HG03280 (cell line): ENCODE results near the gene MRPL32.
A peak's percentile ranks its signal among the peaks of the same experiment; 100 is the strongest.
"Not testable (repeated sequence)": the region's sequence is repeated elsewhere in the genome, so short reads cannot be mapped to it uniquely, and the experiment has no call there.

Experiments
- ATAC-seq: cut with Tn5 transposase; IDR thresholded peaks from one replicate; pipeline ENCODE4 v1.9.1; 2021; ENCODE audit warnings: mild to moderate bottlenecking, moderate library complexity; ENCODE audit not compliant: unreplicated experiment

Gene MRPL32

GRCh38 chr7:42931834-42932651, at the start of gene MRPL32, which contains the start of gene PSMA2:
MRPL32 (plus strand) TSS chr7:42932376; CDS start chr7:42932387, 11 bp downstream.
PSMA2 (minus strand) TSS chr7:42932174; CDS start chr7:42932158, 16 bp downstream.
- ATAC-seq: peak; percentile 100

- no peak for ATAC-seq
These were observed 48.2 kb upstream of the MRPL32 start for GRCh38 chr7:42883950-42884349.

- ATAC-seq: not testable (repeated sequence)
These were observed 47.0 kb upstream of the MRPL32 start for GRCh38 chr7:42885183-42885582.

DNA sequence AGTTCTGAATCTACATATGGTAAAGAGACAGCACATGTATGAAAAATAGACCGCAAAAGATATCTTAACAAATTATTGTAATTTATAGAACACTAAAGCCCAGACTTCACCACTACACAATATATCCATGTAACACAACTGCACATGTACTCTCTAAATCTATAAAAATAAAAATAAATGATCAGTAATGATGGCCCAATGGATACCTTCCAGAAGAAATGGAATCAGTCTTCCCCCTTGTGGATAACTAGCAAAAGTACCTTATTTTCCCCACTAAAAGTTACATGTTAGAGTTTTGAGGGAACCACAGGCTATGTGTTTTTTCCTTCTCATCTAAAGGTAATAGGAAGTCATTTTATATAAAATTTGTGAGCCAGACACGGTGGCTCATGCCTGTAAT, 46.0 kb upstream of the MRPL32 start:
- ATAC-seq: no peak

DNA sequence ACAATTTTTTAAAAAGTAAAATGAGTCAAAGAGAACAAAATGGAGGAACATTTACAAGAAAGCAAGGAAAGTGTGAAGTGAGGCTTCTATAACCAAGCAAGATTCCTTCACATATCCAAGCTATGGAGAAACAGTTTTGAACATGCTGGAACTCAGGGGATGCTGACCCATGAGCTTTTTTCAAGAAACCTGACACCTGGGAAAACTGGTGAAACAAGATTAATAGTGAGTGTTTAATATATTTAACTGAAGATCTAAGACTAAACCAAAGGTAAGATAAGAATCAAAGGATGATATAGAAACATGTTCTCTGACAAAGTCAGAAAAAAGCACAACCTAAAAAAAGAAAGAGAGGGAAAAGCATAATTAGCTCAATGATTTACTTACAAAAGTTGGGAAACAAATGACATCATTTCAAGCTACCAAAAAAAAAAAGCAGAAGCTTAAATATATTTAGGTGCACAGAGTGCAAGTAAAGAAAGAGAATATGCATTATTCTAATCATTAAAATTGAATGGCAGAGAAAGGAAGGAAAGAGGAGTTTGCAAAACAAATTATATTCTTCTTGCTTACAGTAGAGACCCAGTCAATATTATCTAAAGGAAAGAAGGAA, 45.2 kb upstream of the MRPL32 start:
- ATAC-seq: no peak

DNA sequence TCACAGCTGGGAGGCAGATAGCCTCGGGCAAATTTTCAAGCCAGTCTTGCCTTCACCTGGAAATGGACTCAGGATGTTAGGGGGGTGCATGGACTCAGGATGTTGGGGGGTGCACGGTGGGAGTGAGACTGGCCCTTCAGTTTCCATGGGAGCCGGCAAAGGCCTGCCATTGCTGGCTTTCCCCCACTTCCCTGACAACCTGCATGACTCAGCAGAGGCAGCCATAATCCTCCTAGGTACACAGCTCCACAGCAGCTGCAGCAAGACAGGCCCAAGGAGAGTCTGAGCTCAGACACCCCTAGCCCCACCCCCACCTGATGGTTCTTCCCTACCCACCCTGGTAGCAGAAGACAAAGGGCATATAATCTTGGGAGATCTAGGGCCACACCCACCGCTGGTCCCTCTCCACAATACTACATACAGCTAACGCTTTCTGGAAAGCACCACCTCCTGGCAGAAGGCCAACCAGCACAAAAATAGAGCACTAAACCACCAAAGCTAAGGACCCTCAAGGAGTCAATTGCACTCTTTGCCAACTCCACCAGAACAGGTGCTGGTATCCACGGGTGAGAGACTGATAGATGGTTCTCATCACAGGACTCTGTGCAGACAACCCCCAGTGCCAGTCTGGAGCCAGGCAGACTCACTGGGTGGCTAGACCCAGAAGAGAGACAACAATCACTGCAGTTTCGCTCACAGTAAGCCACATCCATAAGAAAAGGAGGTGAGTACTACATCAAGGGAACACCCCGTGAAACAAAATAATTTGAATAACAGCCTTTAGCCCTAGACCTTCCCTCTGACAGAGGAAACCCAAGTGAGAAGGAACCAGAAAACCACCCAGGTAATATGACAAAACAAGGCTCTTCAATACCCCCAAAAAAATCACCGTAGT, 38.6 kb upstream of the MRPL32 start:
- no peak for ATAC-seq

DNA sequence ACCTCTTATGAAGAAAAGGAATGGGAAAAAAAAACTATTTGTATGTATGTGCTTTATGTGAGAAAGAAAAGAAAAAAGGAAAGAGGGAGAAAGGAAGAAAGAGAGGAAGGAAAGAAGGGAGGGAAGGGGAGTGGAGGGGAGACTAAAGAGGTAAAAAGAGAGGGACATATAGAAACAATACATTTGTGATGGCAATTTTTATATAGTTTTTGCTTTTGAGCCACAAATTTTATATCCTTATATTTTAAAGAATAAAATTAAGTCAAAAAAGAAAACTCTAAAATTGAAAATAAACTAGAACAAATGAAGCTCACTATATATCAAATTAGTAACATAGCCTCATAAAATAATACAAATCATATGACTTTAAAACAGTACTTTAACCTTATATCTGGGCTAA, 31.3 kb upstream of the MRPL32 start:
- no peak for ATAC-seq

- no peak for ATAC-seq
These were observed 29.8 kb upstream of the MRPL32 start for GRCh38 chr7:42902331-42902730.

DNA sequence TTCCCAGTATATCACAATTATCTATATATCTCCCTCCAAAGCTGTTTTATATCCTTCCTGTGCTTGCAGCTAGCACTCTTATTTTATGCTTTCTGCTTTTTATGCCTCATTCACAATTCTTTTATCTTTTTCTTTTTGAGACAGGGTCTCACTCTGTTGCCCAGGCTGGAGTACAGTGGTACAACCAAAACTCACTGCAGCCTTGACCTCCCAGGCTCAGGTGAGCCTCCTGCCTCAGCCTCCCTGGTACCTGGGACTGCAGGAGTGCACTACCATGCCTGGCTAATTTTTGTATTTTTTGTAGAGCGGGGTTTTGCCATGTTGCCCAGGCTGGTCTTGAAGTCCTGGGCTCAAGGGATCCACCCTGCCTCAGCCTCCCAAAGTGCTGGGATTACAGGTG, 26.0 kb upstream of the MRPL32 start:
- ATAC-seq: no peak

- no peak for ATAC-seq
These were observed 24.9 kb upstream of the MRPL32 start for GRCh38 chr7:42907316-42907715.

GRCh38 chr7:42910306-42910705, 21.9 kb upstream of the MRPL32 start:
- ATAC-seq: no peak

DNA sequence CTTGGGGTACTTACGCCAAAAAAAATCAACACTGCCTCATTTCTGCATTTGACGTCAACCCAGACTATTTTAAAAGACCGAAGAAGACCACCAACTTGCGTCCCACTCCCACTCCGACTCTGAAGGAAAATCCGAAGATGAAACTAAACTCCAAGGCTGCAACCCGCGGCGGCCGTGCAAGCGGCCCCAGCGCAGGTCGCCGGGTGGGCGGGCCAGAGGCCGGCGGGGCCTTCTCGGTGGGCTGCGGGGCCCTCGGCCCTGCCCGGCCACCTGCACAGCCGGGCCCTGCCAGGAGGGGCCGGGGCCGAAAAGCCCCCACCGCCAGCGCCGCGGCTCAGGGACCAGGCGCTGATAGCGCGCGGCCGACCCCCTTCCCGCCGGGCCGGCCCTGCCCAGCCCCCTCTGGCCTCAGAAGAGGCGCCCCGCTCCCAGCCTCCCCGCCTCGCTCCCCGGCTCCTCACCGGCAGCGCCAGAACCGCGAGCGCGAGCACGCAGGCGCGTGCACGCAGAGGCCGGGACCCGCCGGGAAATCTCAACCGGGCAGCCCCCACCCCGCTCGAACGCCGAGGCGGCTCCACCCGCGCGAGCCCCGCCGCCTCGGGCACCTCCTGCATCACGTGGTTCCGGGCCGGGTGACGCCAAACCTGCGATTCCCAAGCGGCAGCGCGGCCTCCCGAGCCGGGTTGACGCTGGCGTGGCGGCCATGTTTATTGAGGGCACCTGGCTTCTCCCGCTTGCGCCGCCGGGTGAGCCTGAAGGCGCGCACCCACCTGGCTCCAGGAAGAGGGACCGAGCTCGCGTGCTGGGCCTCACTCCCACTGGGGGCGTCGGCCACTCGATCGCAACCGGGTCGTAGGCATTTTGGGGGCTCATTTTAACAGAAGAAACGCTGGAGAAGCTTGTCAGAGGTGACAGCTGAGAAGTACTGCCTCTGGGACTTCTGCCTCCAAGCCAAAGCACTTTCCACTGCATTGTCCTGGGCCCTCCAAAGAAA, 20.4 kb upstream of the MRPL32 start, which contains the start of gene C7orf25:
TSS of gene C7orf25 (minus strand) at position 617 of the 994 bp plus-strand sequence. CDS start 1,170 bp downstream, outside the sequence.
- peak; percentile 89 for ATAC-seq

GRCh38 chr7:42913591-42913990, 18.6 kb upstream of the MRPL32 start:
- ATAC-seq: no peak

- ATAC-seq: no peak
These were observed 18.2 kb upstream of the MRPL32 start for GRCh38 chr7:42914009-42914408.

DNA sequence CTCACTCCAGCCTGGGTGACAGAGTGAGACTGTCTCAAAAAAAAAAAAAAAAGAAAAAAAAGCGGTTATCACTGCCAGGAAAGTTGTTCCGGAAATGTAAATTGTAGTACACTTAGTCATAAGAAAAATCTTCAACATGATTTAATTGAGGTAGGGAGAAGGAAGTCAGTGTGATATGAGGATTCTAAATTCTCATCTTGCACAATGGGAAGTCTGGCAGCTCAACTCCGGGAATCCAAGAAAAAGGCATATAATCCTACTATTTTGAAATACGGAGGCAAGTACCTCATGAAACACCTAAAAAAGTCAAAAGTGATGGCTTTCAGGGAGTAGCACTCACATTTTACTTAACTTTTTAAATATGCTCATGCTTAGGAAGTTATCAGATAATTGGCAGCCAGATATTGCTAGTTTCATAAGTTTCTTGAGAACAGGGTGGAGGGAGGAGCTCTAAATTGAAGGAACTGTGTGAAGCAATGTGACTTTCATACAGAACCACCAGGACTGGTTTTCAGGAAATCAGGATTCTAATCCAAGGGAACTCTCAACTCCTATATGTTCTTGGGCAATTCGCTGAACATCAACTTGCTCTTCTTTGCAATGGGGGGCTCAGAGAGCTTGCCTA, 17.6 kb upstream of the MRPL32 start:
- ATAC-seq: no peak

DNA sequence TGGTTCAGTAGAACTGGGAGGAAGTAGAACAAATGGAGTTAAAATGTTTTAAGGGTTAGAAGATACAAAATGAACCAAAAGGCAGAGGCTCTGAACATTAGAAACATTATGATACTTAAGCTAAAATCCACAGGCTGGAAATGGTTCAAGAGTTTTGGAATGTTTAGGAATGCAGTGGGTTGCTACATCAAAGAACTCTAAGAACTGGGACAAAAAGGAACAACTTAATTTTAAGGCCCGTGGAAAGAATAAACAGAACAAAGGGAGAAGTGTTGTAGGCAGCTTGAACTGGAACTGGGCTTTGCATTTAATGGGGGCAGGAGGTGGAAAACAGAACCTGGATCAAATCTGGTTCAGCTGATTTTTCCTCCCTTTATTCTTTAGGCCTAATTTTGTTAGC, 16.8 kb upstream of the MRPL32 start:
- no peak for ATAC-seq

GRCh38 chr7:42922017-42922753, 10.0 kb upstream of the MRPL32 start:
- ATAC-seq: no peak

- no peak for ATAC-seq
These were observed 7.8 kb upstream of the MRPL32 start for GRCh38 chr7:42924223-42924838.
